Peyer's patch (tissue), 4 donors: ENCODE measurements around the gene LIMS1.

Experiments
- CTCF ChIP-seq, 6 experiments: fragments of 450-650 bp in 4 of 6; fragments of 200-600 bp in 2 of 6; sonication (generic) in 1 of 6; IDR thresholded peaks; one replicate each; pipeline ENCODE4 v1.5.1; 2017 to 2019; ENCODE audit warnings: antibody characterized with exemption in 6 of 6, mild to moderate bottlenecking in 3 of 6, moderate library complexity in 1 of 6
- POLR2A ChIP-seq, 2 donors: fragments of 450-650 bp; IDR thresholded peaks; one replicate each; pipeline ENCODE4 v1.5.1; 2017; ENCODE audit warnings: antibody characterized with exemption in 2 of 2, mild to moderate bottlenecking in 2 of 2, moderate library complexity in 2 of 2

GRCh38 chr2:108701208-108701607 lies 166.9 kb downstream of the LIMS1 start:
- TF ChIP-seq CTCF (IDR thresholded peaks at IDR 0.05) (no peak), POLR2A (IDR thresholded peaks at IDR 0.05) (no peak)
